ENCODE data around the gene DTD1. TPM values are rescaled to one million over a fixed set of nuclear protein-coding genes. Genes with fewer than 3 reads are reported as not detected.

Gene DTD1
- total RNA-seq, 1 experiment from 2014 or later = 80.6 TPM

DNA sequence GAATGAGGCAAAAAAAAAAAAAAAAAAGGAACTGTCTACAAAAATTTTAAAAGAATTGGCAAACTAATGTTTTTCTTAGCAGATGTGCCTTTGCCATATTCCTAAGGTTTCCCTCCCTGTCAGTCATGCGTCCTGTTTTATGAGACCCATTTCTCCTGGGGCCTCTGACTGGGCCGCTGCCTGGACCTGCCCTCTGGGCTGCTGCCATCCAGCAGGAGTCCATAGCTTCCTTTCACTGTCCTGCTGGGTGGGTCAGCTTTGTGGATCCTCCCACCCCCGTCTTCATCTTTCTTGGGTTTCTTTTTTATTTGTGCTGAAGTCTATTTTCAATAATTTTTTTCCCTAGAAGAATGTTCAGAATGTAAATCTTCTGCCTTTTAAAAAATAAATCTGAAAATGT is 114.9 kb downstream of the DTD1 start:
- no peak for DNase-seq (ENCODE audit: low read depth)

DNA sequence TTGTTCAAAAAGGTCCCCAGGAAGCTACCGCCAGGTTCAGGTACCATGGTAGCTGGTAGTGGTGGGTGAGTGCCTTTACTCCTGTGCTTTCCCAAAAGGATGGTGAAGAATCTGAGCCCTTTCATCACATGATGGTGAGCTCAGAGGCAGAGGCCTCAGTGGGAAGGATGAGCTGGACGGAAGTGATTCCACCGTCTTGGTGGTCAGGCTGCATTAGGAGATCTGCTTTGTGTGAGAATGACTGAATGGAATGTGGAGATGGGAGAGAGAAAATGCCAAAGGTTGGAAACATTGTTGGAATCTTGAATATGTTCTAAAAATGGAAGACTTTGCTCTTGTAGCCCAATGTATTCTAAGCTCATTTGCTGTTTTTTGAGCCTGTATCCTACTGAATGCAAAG is 117.6 kb downstream of the DTD1 start:
- peak; percentile 65 for DNase-seq (ENCODE audit: low read depth)

- no peak for DNase-seq (ENCODE audit: low read depth)
Measured at GRCh38 chr20:18705910-18706309, 118.1 kb downstream of the DTD1 start.

DNA sequence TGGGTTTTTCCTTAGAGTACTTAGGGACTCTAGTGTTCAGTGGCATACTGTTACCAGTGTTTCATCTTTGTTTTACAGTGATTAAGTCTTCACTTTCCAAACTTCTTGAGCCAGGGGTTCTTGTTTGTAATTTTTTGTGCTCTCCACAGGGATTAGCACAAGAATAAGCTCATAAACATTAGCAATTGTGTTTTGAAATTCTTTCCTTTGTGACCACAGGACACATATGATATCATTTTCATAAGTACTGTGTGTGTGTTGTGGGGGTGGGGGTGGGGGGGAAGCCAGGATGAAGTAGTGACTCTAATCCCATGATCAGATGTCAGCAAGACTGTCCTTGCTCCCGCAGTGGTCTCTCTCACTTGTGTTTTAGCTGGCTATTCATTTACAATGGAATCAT is 124.3 kb downstream of the DTD1 start:
- no peak for DNase-seq (ENCODE audit: low read depth)

GRCh38 chr20:18712882-18713281 is 125.0 kb downstream of the DTD1 start:
- no peak for DNase-seq (ENCODE audit: low read depth)

DNA sequence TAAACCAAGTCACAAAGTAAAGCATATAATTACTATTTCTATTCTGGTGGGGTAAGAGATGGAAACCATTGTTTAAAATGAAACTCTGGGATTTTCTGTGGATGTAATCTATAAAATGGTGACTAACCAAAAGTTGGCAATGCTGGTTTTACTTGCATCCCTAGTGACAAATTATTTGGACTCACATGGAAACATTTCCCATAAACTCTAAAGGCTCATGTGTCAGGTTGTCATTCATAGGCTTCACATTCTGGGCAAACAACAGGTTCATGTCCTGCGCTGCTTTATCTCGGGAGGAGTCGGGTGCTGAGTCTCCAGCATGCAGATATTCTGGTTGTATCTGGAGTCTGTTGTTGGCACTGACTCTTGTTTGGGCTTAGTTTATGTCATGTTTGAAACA is 127.7 kb downstream of the DTD1 start:
- no peak for DNase-seq (ENCODE audit: low read depth)

DNA sequence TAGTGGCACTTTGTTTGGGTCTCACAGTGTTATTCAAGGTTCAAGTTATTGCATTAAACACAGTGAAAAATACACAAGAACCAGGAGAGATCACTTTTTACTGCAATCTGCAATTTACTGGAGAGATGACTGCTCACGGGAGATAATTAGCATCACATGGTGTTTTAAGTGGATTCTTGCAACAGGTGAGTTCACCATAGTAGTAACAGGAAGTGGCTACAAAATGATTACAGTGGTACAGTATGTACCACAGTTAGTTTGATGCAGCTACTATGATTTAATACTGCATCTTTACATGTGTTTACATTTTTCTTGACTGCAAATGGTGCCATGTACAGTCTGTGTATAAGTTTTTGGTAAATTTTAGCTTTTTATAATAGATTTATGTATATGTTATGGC is 129.2 kb downstream of the DTD1 start:
- no peak for DNase-seq (ENCODE audit: low read depth)

- DNase-seq (ENCODE audit: low read depth) = no peak
Measured at GRCh38 chr20:18718129-18718528, 130.3 kb downstream of the DTD1 start.

DNA sequence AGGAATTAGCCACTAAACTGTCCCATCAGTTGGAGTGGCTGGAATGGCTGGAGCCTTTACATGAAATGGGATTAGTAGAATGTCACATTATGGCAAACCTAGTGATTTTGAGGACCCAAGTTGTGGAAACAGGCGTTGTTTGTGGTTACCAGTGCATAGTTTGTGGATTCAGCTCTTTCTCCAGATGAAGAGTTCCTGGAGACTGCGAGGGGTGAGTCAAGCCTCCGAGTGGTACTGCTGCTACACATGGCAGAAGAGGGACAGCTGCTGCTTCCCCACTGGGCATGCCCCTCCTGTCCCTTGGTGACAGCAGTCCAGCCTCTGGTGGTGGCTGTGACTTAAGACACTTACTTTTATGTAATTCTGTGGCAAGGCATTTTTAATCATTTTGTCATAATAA is 131.6 kb downstream of the DTD1 start:
- no peak for DNase-seq (ENCODE audit: low read depth)

DNA sequence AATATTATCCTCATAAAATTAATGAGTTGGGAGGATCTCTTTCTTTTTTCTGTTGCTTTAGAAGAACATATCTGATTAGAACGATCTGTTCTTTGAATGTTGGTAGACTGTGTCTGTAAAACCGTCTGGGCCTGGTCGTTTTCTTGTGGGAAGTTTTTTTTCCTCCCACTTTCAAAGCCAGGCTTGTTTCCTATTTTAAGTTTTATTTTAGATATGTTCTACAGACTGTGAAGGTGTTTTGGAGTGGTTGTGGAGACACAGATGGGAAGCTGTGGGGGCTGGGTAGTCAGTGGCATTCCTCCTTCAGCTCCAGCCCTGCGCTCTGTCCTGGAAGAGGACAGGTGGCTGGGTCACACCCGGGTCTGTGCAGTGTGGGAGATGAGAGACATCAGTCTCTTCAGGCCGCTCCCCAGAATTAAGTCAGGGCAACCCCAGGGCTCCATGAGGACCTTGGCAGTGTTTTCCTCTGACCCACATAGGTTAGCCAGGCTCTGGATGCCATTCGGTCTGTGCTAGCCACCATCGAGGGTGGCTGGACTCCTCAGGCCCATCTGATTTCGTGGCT is 133.8 kb downstream of the DTD1 start:
- no peak for DNase-seq (ENCODE audit: low read depth)

DNA sequence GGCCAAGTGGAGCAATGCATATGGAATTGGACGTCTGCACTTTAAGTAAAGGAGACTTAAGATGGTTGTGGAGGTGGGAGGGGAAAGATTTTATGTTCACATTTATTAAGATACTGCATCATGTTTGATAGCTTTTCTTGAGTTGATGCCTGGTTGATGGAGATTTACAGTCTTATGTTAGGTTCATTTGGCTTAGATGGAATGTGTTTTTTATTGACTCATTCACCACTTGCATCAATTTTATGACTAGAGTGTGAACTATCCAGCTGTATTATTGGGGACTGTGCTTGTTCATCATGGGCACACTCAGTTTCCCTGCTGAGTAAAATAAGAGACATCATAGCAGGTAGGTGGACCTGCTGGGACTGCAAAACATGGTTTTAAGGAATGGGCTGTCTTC is 134.5 kb downstream of the DTD1 start:
- DNase-seq (ENCODE audit: low read depth) = no peak

DNA sequence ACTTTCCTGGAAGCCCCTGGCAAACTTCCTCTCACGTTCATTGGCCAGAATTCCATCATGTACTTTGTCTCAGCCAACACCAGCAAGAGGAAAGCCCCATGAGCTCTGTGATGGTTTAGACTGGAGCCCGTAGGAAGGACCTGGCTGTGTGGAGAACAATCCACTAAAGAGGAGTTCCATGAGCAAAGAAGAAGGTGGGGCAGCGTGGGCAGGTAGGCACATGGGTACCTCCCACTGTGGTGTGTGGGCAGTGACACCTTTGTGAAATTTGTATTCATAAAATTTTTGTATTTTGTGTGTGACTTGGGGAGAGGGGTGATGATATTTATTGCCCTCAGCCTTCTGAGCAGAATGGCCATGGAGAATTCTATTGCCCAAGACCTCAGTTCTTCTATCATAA is 136.2 kb downstream of the DTD1 start:
- DNase-seq (ENCODE audit: low read depth) = no peak

GRCh38 chr20:18724788-18725464 is 137.1 kb downstream of the DTD1 start:
- no peak for DNase-seq (ENCODE audit: low read depth)

DNA sequence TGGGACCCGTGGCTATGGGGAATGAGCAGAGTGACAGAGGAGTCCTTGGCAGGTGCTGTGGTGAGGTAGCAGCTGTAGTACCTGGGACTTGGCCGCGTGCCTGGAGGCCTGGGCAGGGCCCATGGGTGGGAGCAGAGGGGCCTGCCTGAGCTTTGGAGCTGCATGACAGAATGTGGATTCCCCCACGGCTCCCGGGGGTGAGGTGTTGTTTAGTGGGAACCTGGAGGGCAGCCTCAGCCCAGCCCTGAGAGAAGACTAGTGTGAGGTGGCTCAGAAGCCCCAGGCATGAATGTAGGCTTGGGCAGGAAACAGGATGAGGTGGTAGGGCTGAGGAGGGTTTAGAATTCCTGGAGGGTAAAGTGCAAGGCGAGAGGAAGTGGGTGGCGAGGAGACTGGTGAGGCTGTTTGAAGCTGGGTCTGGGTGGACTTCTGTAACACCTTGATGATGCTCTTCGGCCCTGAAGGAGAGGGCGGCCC is 139.2 kb downstream of the DTD1 start:
- DNase-seq (ENCODE audit: low read depth) = peak; percentile 18

DNA sequence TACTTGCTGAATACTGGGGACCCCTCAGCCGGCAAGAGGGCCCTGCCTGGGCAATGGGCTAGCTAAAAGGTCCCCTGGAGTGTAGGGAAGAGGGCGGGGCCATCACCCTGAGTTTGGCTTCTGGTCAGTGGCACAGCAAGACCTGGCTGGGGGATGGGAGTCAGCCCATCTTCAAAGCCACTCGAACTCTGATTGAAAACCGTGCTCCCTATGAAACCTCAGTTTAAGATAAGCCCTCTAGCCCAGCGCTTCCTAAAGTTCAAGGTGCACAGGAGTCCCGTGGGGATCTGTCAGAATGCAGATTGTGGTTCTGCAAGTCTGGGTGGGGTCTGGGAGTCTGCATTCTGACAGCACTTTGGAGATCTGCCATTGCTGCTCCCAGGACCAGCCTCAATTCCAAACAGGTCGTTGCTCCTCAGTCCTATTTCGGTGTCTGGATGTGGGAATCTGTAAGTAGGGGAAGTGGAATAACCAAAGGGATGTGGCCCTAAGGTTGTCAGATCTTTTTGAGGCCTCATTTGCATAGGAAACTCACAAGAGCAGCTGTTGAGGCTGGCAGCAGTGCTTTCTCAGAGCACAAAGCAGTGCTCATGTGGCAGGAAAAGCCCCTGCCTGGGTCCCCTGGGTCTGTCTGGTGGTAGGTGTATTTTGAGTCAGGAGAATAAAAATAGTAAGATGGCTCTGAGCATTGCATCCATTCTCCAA is 140.5 kb downstream of the DTD1 start:
- no peak for DNase-seq (ENCODE audit: low read depth)

- no peak for DNase-seq (ENCODE audit: low read depth)
Measured at GRCh38 chr20:18728870-18729224, 141.0 kb downstream of the DTD1 start.

- DNase-seq (ENCODE audit: low read depth) = no peak
Measured at GRCh38 chr20:18729231-18729825, 141.5 kb downstream of the DTD1 start.

GRCh38 chr20:18731940-18732339 is 144.1 kb downstream of the DTD1 start:
- DNase-seq (ENCODE audit: low read depth) = no peak

- DNase-seq (ENCODE audit: low read depth) = no peak
Measured at GRCh38 chr20:18734525-18735189, 146.8 kb downstream of the DTD1 start.

GRCh38 chr20:18737140-18737539 is 149.3 kb downstream of the DTD1 start:
- no peak for DNase-seq (ENCODE audit: low read depth)

DNA sequence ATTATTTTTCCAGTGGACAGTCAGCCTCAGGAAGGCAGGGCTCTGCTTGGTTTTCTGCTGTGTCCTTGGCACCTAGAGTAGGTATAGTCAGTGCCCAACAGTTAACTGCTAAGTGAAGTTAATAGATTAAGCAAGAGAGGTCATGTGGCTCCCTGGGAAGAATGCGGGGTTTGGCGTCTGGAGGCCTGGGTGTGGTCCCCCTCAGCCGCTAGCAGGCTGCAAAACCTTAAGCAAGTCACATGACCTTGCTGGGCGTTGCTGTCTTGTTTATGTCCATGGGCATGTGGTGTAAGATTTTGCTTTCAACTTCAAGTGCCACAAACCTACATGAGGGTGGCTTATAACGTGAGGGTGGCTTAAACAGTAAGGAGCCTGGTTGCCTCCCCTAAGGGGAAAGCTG is 150.2 kb downstream of the DTD1 start:
- peak; percentile 11 for DNase-seq (ENCODE audit: low read depth)

DNA sequence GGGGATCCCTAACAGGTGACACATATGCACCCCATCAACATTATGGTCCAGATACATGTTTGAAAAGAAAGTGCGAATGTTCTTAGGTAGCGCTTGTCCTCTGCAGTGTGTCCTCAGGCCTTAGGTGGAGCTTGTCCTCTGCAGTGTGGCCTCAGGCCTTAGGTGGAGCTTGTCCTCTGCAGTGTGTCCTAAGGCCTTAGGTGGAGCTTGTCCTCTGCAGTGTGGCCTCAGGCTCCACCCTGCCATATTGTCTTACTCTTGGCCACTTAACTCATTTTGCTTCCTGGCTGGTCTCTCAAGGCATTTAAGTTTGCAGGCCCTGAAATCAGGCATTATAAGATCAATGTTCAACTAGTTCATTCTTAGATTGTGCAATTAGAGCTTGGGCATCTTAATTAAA is 151.0 kb downstream of the DTD1 start:
- no peak for DNase-seq (ENCODE audit: low read depth)

Measured in Daoy (cell line).